ENCODE data around the gene ERCC2. TPM values are rescaled to one million over a fixed set of nuclear protein-coding genes. Genes with fewer than 3 reads are reported as not detected.

Gene ERCC2
- total RNA-seq, 1 experiment from 2014 or later, result 102 TPM

GRCh38 chr19:45405435-45406225 lies 35.3 kb upstream of the ERCC2 start (continued):
- no peak for TF ChIP-seq ZNF423 (CRISPR knock-in tag; IDR thresholded peaks at IDR 0.05)

- H3K27me3 Mint-ChIP-seq (ENCODE audit: low read depth), result peaks cover 7% of the 10 kb centered on the region; the same call in 1 of the 2 replicates
- peak; percentile 64 for ATAC-seq
Measured at GRCh38 chr19:45404557-45405434, 34.4 kb upstream of the ERCC2 start, which contains the start of gene PPP1R13L. TSS of gene PPP1R13L (minus strand) at chr19:45405069. CDS start at chr19:45398318, 6,751 bp downstream.

More at GRCh38 chr19:45404557-45405434, 34.4 kb upstream of the ERCC2 start, which contains the start of gene PPP1R13L:
- H3K27ac Mint-ChIP-seq, result peak within 1 kb of the TSS; percentile 99
- H3K36me3 Mint-ChIP-seq, result peaks cover 13% of the 10 kb centered on the region
- peak within 1 kb of the TSS; percentile 96 for H3K4me3 Mint-ChIP-seq
- peak; percentile 97 for DNase-seq (ENCODE audit: low spot score)
- ChIA-PET POLR2A (interaction anchor here (0.7 to 1.7 kb wide), 3 partner anchors 35 to 211 kb away, joined by 4 to 5 read pairs (median 4); partner anchors contain the start of genes ERCC2 and FOSB), CTCF (interaction anchor here (0.5 to 5.9 kb wide), 25 partner anchors 8 to 412 kb away, joined by 3 to 67 read pairs (median 4); partner anchors contain the start of genes ERCC1, EXOC3L2 and FOSB)
- peak; percentile 99 for TF ChIP-seq ZNF121 (CRISPR knock-in tag; IDR thresholded peaks at IDR 0.05)
- peak; percentile 22; the same call in 1 of the 2 replicates for TF ChIP-seq MAX (CRISPR knock-in tag; IDR thresholded peaks at IDR 0.05)
- no peak for TF ChIP-seq CTCF (IDR thresholded peaks at IDR 0.05)
- peak; percentile 100 for TF ChIP-seq GTF2I (CRISPR knock-in tag; conservative IDR thresholded peaks at IDR 0.05)
- TF ChIP-seq ZNF671 (CRISPR knock-in tag; IDR thresholded peaks at IDR 0.05), result 0 out of 2 replicates have a peak, but pooled peaks have one; percentile 45
- no peak for TF ChIP-seq ZNF281 (CRISPR knock-in tag; IDR thresholded peaks at IDR 0.05)
- TF ChIP-seq SP1 (CRISPR knock-in tag; conservative IDR thresholded peaks at IDR 0.05), result peak; percentile 85
- no peak for TF ChIP-seq ZNF263 (CRISPR knock-in tag; IDR thresholded peaks at IDR 0.05; ENCODE audit: low read depth)
- peak; percentile 40; the same call in 1 of the 2 replicates for TF ChIP-seq USF1 (CRISPR knock-in tag; IDR thresholded peaks at IDR 0.05)
- TF ChIP-seq HMGXB4 (CRISPR knock-in tag; IDR thresholded peaks at IDR 0.05), result peak; percentile 58; the same call in 1 of the 2 replicates
- TF ChIP-seq PRDM15 (CRISPR knock-in tag; IDR thresholded peaks at IDR 0.05), result peak; percentile 78
- H3K9me3 Mint-ChIP-seq, result no peaks in the 10 kb centered on the region
- peaks cover 26% of the 10 kb centered on the region for H3K4me1 Mint-ChIP-seq
